ENCODE data around the gene COL28A1. TPM values are rescaled to one million over a fixed set of nuclear protein-coding genes. Genes with fewer than 3 reads are reported as not detected.

The COL28A1 gene
- 1 to 10 TPM; 1.2 to 3.5 TPM for total RNA-seq

DNA sequence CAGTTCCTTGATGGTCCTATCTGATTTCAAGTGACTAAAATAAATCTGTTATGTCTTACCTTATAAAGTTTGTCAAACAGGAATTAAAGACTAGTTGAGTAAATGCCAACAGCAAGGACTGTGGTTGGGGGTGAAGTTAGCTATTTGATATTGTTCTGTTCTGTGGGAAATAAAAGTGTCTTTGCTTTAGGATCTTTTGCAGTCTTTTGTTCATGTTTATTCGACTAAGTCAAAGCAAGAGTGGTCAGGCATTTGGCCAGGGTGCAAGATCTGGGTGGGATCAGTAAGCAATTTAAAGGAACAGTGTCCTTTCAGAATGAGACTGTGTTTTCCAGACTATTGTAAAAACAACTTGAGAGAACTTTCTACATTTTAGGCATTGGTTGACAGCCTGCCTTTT lies at the start of gene COL28A1:
Gene COL28A1 (minus strand): TSS at position 183 of the 400 bp plus-strand sequence. CDS start 2,998 bp downstream, outside the sequence.
- Histone ChIP-seq H3K4me1 (no peaks in the 10 kb centered on the region), H3K27ac (no peak within 1 kb of the TSS), H3K4me3 (no peak within 1 kb of the TSS), H3K36me3 (no peaks in the 10 kb centered on the region), H3K9me3 (no peaks in the 10 kb centered on the region), H3K27me3 (no peaks in the 10 kb centered on the region), H3K9ac (ENCODE audit: low read depth in 2 of 2, low read length in 2 of 2) (no peak within 1 kb of the TSS)
- intact Hi-C loops (cut with DNase I), result loop anchor here (5.0 kb wide), 1 partner anchor 433 kb away; no protein-coding TSS in a partner anchor
- TF ChIP-seq, protein P1, sequence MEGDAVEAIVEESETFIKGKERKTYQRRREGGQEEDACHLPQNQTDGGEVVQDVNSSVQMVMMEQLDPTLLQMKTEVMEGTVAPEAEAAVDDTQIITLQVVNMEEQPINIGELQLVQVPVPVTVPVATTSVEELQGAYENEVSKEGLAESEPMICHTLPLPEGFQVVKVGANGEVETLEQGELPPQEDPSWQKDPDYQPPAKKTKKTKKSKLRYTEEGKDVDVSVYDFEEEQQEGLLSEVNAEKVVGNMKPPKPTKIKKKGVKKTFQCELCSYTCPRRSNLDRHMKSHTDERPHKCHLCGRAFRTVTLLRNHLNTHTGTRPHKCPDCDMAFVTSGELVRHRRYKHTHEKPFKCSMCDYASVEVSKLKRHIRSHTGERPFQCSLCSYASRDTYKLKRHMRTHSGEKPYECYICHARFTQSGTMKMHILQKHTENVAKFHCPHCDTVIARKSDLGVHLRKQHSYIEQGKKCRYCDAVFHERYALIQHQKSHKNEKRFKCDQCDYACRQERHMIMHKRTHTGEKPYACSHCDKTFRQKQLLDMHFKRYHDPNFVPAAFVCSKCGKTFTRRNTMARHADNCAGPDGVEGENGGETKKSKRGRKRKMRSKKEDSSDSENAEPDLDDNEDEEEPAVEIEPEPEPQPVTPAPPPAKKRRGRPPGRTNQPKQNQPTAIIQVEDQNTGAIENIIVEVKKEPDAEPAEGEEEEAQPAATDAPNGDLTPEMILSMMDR (IDR thresholded peaks at IDR 0.05), result no peak
- no peak for DNase-seq

DNA sequence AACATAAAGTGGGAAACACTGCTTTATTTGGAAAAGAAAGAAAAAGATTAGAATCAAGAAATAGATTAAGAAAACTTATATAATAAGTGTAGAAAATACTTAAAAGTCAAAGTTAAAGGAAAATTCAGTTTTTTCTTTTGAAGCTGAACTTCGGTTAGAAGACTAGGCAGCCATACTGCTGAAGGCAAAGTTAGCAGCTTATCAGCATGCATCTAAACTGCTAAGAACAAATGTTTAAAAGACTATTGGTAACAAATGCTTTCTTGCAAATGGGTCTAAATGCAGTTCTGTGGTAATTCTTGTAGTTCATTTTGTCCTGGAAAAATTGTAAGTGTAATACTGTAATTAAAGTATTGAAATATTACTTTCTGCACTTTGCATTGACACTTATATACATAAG lies 49.0 kb upstream of the COL28A1 start:
- H3K9ac ChIP-seq (ENCODE audit: low read depth in 2 of 2, low read length in 2 of 2), result no peak overlapping the region
- no peak for DNase-seq
- no peak overlapping the region for H3K27ac ChIP-seq
- no peaks in the 10 kb centered on the region for H3K9me3 ChIP-seq
- H3K4me1 ChIP-seq, result no peaks in the 10 kb centered on the region
- TF ChIP-seq, protein P1 (IDR thresholded peaks at IDR 0.05), result no peak
- no peaks in the 10 kb centered on the region for H3K27me3 ChIP-seq
- intact Hi-C loops (cut with DNase I), result no loop called here
- no peak overlapping the region for H3K4me3 ChIP-seq
- no peaks in the 10 kb centered on the region for H3K36me3 ChIP-seq

DNA sequence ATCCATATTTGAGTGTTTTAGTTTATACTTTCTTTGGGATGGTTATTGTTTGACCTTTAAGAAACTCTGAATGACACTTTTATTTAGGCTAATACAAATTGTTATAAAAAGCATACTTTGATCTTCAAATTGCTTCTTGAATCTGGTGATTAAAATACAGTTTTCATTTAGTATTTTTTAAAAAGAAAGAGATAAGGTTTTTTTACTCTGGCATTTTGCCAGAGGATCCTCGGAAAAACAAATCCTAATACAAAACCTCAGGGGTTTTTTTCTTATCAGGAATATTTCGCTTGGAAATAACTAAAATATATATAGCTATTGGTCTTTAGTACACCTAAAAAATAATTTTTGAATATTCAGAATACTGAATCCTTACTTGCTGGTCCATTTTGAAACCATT lies 48.1 kb upstream of the COL28A1 start:
- TF ChIP-seq, protein P1 (IDR thresholded peaks at IDR 0.05), result no peak
- DNase-seq, result no peak
- Histone ChIP-seq H3K9ac (ENCODE audit: low read depth in 2 of 2, low read length in 2 of 2) (no peak overlapping the region), H3K4me1 (no peaks in the 10 kb centered on the region), H3K4me3 (no peak overlapping the region), H3K27ac (no peak overlapping the region), H3K36me3 (no peaks in the 10 kb centered on the region), H3K27me3 (no peaks in the 10 kb centered on the region), H3K9me3 (no peaks in the 10 kb centered on the region)
- intact Hi-C loops (cut with DNase I), result no loop called here

DNA sequence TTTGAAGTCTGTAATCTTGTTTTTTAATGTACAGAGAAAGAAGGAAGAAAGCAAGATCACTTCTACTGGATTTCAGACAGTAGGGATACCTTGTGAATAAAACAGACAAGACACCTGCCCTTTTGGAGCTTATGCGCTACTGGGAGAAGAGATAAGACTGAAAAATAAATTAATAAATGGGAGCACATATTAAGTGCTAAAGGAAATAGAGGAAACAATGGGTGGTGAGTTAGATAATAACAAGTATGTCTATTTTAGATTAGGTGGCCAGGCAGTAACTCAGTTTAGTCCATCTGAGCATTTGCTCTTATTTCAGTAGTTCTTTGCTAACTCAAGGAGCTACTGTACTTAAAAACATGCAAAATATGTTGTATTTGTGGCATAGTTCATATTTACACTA lies 46.9 kb upstream of the COL28A1 start:
- DNase-seq, result no peak
- no peaks in the 10 kb centered on the region for H3K36me3 ChIP-seq
- TF ChIP-seq, protein P1 (IDR thresholded peaks at IDR 0.05), result no peak
- no peaks in the 10 kb centered on the region for H3K4me1 ChIP-seq
- no peak overlapping the region for H3K4me3 ChIP-seq
- H3K27me3 ChIP-seq, result no peaks in the 10 kb centered on the region
- intact Hi-C loops (cut with DNase I), result no loop called here
- no peak overlapping the region for H3K27ac ChIP-seq
- no peaks in the 10 kb centered on the region for H3K9me3 ChIP-seq
- H3K9ac ChIP-seq (ENCODE audit: low read depth in 2 of 2, low read length in 2 of 2), result no peak overlapping the region

DNA sequence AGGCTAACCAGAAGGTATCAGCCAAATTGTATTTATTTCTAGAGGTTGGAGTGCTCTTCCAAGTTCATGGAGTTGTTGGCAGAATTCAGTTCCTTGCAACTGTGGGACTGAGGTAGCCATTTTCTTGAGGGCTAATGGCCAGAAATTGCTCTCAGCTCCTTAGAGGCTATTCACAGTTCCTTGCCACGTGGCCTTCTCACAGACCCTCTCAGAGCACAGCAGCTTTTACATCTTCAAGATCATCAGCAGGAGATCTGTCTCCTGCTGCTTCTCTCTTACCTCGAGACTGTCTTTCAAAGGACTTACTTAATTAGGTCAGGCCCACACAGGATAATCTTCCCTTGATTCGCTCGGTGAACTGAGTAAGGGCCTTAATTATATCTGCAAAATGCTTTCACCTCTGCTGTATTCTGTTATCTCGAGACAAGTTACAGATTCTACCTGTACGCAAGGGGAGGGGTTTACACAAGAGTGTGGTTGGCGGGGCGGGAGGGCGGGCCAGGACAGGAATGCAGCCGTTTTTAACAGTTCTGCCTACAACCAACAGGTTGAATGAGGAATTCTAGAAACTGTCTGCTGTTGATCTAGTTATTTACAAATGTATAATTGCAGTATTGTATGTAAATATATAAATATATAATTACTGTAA lies 46.0 kb upstream of the COL28A1 start:
- Histone ChIP-seq H3K27me3 (no peaks in the 10 kb centered on the region), H3K4me1 (no peaks in the 10 kb centered on the region), H3K9me3 (no peaks in the 10 kb centered on the region), H3K27ac (no peak overlapping the region), H3K4me3 (no peak overlapping the region), H3K36me3 (no peaks in the 10 kb centered on the region), H3K9ac (ENCODE audit: low read depth in 2 of 2, low read length in 2 of 2) (no peak overlapping the region)
- intact Hi-C loops (cut with DNase I), result no loop called here
- DNase-seq, result no peak
- TF ChIP-seq, protein P1 (IDR thresholded peaks at IDR 0.05), result no peak

All from colonic mucosa (tissue), 4 donors.